ENCODE data around the gene SLAMF9. TPM values are rescaled to one million over a fixed set of nuclear protein-coding genes. Genes with fewer than 3 reads are reported as not detected.

Gene SLAMF9
- total RNA-seq, 1 experiment from 2014 or later = not detected

GRCh38 chr1:159941591-159942560, 12.2 kb downstream of the SLAMF9 start:
- peaks cover 12% of the 10 kb centered on the region for H3K4me1 ChIP-seq (ENCODE audit: control insufficient read depth, insufficient read depth, low read length)
- ChIA-PET CTCF (interaction anchor here (2.1 kb wide), 1 partner anchor 66 kb away, joined by 9 read pairs; no protein-coding TSS in a partner anchor), POLR2A (no interaction called here)
- DNase-seq (ENCODE audit: low read depth, low spot score) (no peak), ATAC-seq (no peak)
- TF ChIP-seq, protein P1, sequence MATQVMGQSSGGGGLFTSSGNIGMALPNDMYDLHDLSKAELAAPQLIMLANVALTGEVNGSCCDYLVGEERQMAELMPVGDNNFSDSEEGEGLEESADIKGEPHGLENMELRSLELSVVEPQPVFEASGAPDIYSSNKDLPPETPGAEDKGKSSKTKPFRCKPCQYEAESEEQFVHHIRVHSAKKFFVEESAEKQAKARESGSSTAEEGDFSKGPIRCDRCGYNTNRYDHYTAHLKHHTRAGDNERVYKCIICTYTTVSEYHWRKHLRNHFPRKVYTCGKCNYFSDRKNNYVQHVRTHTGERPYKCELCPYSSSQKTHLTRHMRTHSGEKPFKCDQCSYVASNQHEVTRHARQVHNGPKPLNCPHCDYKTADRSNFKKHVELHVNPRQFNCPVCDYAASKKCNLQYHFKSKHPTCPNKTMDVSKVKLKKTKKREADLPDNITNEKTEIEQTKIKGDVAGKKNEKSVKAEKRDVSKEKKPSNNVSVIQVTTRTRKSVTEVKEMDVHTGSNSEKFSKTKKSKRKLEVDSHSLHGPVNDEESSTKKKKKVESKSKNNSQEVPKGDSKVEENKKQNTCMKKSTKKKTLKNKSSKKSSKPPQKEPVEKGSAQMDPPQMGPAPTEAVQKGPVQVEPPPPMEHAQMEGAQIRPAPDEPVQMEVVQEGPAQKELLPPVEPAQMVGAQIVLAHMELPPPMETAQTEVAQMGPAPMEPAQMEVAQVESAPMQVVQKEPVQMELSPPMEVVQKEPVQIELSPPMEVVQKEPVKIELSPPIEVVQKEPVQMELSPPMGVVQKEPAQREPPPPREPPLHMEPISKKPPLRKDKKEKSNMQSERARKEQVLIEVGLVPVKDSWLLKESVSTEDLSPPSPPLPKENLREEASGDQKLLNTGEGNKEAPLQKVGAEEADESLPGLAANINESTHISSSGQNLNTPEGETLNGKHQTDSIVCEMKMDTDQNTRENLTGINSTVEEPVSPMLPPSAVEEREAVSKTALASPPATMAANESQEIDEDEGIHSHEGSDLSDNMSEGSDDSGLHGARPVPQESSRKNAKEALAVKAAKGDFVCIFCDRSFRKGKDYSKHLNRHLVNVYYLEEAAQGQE (IDR thresholded peaks at IDR 0.05; ENCODE audit: insufficient read depth in 1 of 2, low read depth in 2 of 2, low read length in 1 of 2) = no peak
- no peak for TF ChIP-seq POLR2AphosphoS5 (IDR thresholded peaks at IDR 0.05; ENCODE audit: low read depth, low read length)
- TF ChIP-seq TCF7L2 (IDR thresholded peaks at IDR 0.05; ENCODE audit: low read depth, low read length) = no peak
- no peak for TF ChIP-seq SIN3A (IDR thresholded peaks at IDR 0.05; ENCODE audit: borderline replicate concordance, insufficient read depth, low read depth, low read length)
- no peak for TF ChIP-seq CTCF (IDR thresholded peaks at IDR 0.05)
- in situ Hi-C loops (cut with HindIII; ENCODE audit: low pct_unique_long_range_greater_than_20kb, low sequenced_read_pairs) (no loop called here), intact Hi-C loops (cut with micrococcal nuclease; ENCODE audit: unreplicated experiment) (no loop called here)
- no TSS peak for BruUV-seq (replicated peaks)
- H3K9me3 ChIP-seq (ENCODE audit: control insufficient read depth, insufficient read depth, low read depth, low read length) = no peaks in the 10 kb centered on the region
- no peak overlapping the region for H3K27ac ChIP-seq (ENCODE audit: low read length)
- H3K27me3 ChIP-seq (ENCODE audit: control insufficient read depth, insufficient read depth, low read length) = peaks cover 11% of the 10 kb centered on the region
- peaks cover 2% of the 10 kb centered on the region; the same call in 1 of the 2 replicates for H3K36me3 ChIP-seq (ENCODE audit: control insufficient read depth, insufficient read depth, low read length)
- no peak overlapping the region for H3K4me3 ChIP-seq (ENCODE audit: low read depth in 2 of 2, low read length in 2 of 2)

- no peak for ATAC-seq
- CTCF ChIA-PET = interaction anchor here (2.1 kb wide), 1 partner anchor 66 kb away, joined by 9 read pairs; no protein-coding TSS in a partner anchor
- intact Hi-C loops (cut with micrococcal nuclease; ENCODE audit: unreplicated experiment) (no loop called here), in situ Hi-C loops (cut with HindIII; ENCODE audit: low pct_unique_long_range_greater_than_20kb, low sequenced_read_pairs) (no loop called here)
- peaks cover 18% of the 10 kb centered on the region for H3K4me1 ChIP-seq (ENCODE audit: control insufficient read depth, insufficient read depth, low read length)
- H3K4me3 ChIP-seq (ENCODE audit: low read depth in 2 of 2, low read length in 2 of 2) = no peak overlapping the region
- H3K27me3 ChIP-seq (ENCODE audit: control insufficient read depth, insufficient read depth, low read length) = peaks cover 10% of the 10 kb centered on the region; the same call in 1 of the 2 replicates
- no peaks in the 10 kb centered on the region for H3K9me3 ChIP-seq (ENCODE audit: control insufficient read depth, insufficient read depth, low read depth, low read length)
- TF ChIP-seq SIN3A (IDR thresholded peaks at IDR 0.05; ENCODE audit: borderline replicate concordance, insufficient read depth, low read depth, low read length) = no peak
- peaks cover 2% of the 10 kb centered on the region; the same call in 1 of the 2 replicates for H3K36me3 ChIP-seq (ENCODE audit: control insufficient read depth, insufficient read depth, low read length)
- no peak for DNase-seq (ENCODE audit: low read depth, low spot score)
- no TSS peak for BruUV-seq (replicated peaks)
- H3K27ac ChIP-seq (ENCODE audit: low read length) = no peak overlapping the region
- POLR2A ChIA-PET = no interaction called here
Observed at GRCh38 chr1:159941141-159941540, 12.9 kb downstream of the SLAMF9 start.
